Upper lobe of right lung (tissue), 1 donor: Measurements from ENCODE around the gene ERC2. TPM values are rescaled to one million over a fixed set of nuclear protein-coding genes. Genes with fewer than 3 reads are reported as not detected.

Experiments used
- ATAC-seq: fragments of 200-7000 bp; cut with Tn5 transposase; one replicate; pipeline ENCODE4 v1.9.1; 2020; ENCODE audit warnings: mild to moderate bottlenecking, moderate library complexity
- DNase-seq: peaks from one replicate; pipeline ENCODE4 v3.0.0-alpha.2; 2020
- H3K27ac ChIP-seq: fragments of 200-600 bp; one replicate; pipeline ENCODE4 v1.8.0; 2022
- H3K27me3 ChIP-seq: fragments of 200-600 bp; one replicate; pipeline ENCODE4 v1.8.0; 2022; ENCODE audit warnings: mild to moderate bottlenecking
- H3K36me3 ChIP-seq: fragments of 200-600 bp; one replicate; pipeline ENCODE4 v1.8.0; 2022
- H3K4me1 ChIP-seq: fragments of 200-600 bp; one replicate; pipeline ENCODE4 v1.8.0; 2022
- H3K4me3 ChIP-seq: fragments of 200-600 bp; one replicate; pipeline ENCODE4 v1.8.0; 2022; ENCODE audit warnings: mild to moderate bottlenecking
- H3K9me3 ChIP-seq: fragments of 200-600 bp; one replicate; pipeline ENCODE4 v1.8.0; 2022
- CTCF ChIP-seq: fragments of 200-600 bp; IDR thresholded peaks from one replicate; pipeline ENCODE4 v1.8.0; 2022; ENCODE audit warnings: antibody characterized with exemption
- intact Hi-C: fragments of 100-400 bp; cut with DNase I; formaldehyde crosslinking; loops from one replicate; pipeline ENCODE4 v1.11.0; 2022
- total RNA-seq: library from RNA; stranded (reverse); fragmentation: NEBNext Ultra II Directional; extraction: Animal tissue kit (Norgen Biotek cat#: 25700); gene quantifications from one replicate; pipeline ENCODE4 v1.2.1, GENCODE V29; 2021
- donor health status: DM: no; HTN: yes; CAD: no; lungs with severe emphysema.

ERC2 gene
- total RNA-seq, 1 donor from 2014 or later = 1.4 TPM

- H3K27ac ChIP-seq = no peak overlapping the region
- DNase-seq (no peak), ATAC-seq (no peak)
- intact Hi-C loops = no loop called here
- peaks cover 10% of the 10 kb centered on the region for H3K4me1 ChIP-seq
- H3K36me3 ChIP-seq = no peaks in the 10 kb centered on the region
- no peak for TF ChIP-seq CTCF
- no peaks in the 10 kb centered on the region for H3K9me3 ChIP-seq
- H3K27me3 ChIP-seq = no peaks in the 10 kb centered on the region
- no peak overlapping the region for H3K4me3 ChIP-seq
Measured at GRCh38 chr3:55827786-55828185, 640.5 kb downstream of the ERC2 start.

- Histone ChIP-seq H3K9me3 (no peaks in the 10 kb centered on the region), H3K27ac (no peak overlapping the region), H3K4me3 (no peak overlapping the region), H3K27me3 (no peaks in the 10 kb centered on the region), H3K4me1 (peaks cover 10% of the 10 kb centered on the region), H3K36me3 (no peaks in the 10 kb centered on the region)
- no peak for TF ChIP-seq CTCF
- ATAC-seq (peak; percentile 49), DNase-seq (no peak)
- intact Hi-C loops = no loop called here
Measured at GRCh38 chr3:55826731-55827496, 641.4 kb downstream of the ERC2 start.

GRCh38 chr3:55826097-55826496 lies 642.2 kb downstream of the ERC2 start:
- TF ChIP-seq CTCF = no peak
- DNase-seq = no peak
- peaks cover 10% of the 10 kb centered on the region for H3K4me1 ChIP-seq
- no peak overlapping the region for H3K4me3 ChIP-seq
- no peaks in the 10 kb centered on the region for H3K27me3 ChIP-seq
- H3K36me3 ChIP-seq = no peaks in the 10 kb centered on the region
- intact Hi-C loops = no loop called here
- ATAC-seq = peak; percentile 81
- H3K27ac ChIP-seq = no peak overlapping the region
- H3K9me3 ChIP-seq = no peaks in the 10 kb centered on the region

GRCh38 chr3:55824406-55824805 lies 643.9 kb downstream of the ERC2 start:
- intact Hi-C loops = no loop called here
- no peak for DNase-seq
- no peak for TF ChIP-seq CTCF

GRCh38 chr3:55823829-55824228 lies 644.4 kb downstream of the ERC2 start:
- Histone ChIP-seq H3K36me3 (no peaks in the 10 kb centered on the region), H3K27me3 (no peaks in the 10 kb centered on the region), H3K4me1 (peaks cover 10% of the 10 kb centered on the region), H3K9me3 (no peaks in the 10 kb centered on the region), H3K4me3 (no peak overlapping the region), H3K27ac (no peak overlapping the region)
- ATAC-seq (no peak), DNase-seq (no peak)
- intact Hi-C loops = no loop called here
- TF ChIP-seq CTCF = no peak

More at GRCh38 chr3:55824406-55824805, 643.9 kb downstream of the ERC2 start:
- ATAC-seq = no peak
- no peak overlapping the region for H3K27ac ChIP-seq
- peaks cover 10% of the 10 kb centered on the region for H3K4me1 ChIP-seq
- no peaks in the 10 kb centered on the region for H3K36me3 ChIP-seq
- H3K9me3 ChIP-seq = no peaks in the 10 kb centered on the region
- H3K27me3 ChIP-seq = no peaks in the 10 kb centered on the region
- no peak overlapping the region for H3K4me3 ChIP-seq
